NT2/D1 (cell line): ENCODE results near the gene PRPF38A.

Experiments
- SUZ12 ChIP-seq: IDR thresholded peaks from 2 replicates; pipeline ENCODE4 v1.6.1; 2011; ENCODE audit not compliant: insufficient read length, insufficient read depth; ENCODE audit errors: extremely low read depth
- YY1 ChIP-seq: IDR thresholded peaks from 2 replicates; pipeline ENCODE4 v1.6.1; 2011; ENCODE audit not compliant: insufficient read length, insufficient read depth
- ZNF274 ChIP-seq: IDR thresholded peaks from 2 replicates; pipeline ENCODE4 v1.6.1; 2011; ENCODE audit warnings: mild to moderate bottlenecking, low read depth, low read length

DNA sequence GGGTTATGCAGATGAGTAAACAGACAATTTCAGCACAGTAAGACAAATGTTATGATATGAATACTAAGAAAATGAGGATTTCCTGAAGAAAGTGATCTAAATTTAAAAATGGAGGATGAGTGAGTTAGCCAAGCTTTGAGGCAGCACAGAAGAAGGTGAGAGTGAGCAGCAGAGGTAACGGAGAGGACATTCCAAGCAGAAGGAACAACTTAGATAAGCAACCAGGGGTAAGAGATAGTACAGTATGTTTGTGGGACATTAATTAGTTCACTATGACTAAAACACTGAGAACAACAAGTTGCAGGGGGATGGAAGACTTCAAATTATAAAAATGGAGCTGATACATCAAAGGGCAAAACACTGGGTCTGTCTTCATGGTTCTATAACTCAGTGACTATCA, 22.8 kb downstream of the PRPF38A start:
- TF ChIP-seq ZNF274 = no peak
- no peak for TF ChIP-seq YY1
- no peak for TF ChIP-seq SUZ12
